ENCODE measurements around the gene PERP.

PERP gene

DNA sequence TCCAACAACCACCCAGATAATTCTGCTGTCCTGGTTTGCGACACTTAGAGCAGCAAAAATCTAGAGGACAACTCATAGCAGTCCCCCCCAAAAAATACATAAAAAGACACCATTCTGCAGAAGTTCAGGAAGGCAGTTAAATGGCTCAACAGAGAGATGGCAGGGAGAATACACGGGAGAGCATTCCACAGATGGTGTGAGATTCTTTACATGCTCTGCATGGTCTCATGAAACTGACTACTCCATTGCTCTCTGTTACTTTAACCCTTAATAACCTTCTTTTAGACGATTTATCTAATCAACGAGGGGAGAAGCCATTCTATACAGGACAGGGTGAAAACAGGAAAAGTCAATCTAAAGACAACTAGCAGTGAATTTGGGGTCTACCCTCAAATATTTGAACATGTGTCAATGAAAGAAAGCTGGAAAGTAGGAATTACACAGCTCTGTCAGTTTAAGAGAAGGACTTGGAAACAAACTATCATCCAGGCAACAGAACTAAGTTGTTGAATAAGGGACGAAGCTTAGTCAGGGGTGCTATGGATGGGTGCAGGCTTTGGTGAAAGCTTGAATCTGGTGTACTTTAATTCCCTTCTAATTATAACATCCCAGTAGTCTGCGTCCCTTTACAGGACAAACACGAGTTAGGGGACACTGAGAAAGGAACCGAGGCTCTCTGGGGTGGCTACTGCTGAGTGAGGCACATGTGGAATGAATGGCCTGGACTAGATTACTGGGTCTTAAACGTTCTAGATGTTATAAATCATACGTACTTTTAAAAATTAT, 5.1 kb downstream of the PERP start:
- CTCF ChIA-PET, result interaction anchor here (1.0 kb wide), 1 partner anchor 98 kb away, joined by 3 read pairs; no protein-coding TSS in a partner anchor
- TF ChIP-seq ZNF544 (tag by site-specific recombination; IDR thresholded peaks at IDR 0.05) (no peak), ZNF248 (tag by site-specific recombination; IDR thresholded peaks at IDR 0.05) (no peak), ZNF777 (tag by site-specific recombination; IDR thresholded peaks at IDR 0.05; ENCODE audit: borderline replicate concordance) (no peak)
- TF ChIP-seq, protein P1, sequence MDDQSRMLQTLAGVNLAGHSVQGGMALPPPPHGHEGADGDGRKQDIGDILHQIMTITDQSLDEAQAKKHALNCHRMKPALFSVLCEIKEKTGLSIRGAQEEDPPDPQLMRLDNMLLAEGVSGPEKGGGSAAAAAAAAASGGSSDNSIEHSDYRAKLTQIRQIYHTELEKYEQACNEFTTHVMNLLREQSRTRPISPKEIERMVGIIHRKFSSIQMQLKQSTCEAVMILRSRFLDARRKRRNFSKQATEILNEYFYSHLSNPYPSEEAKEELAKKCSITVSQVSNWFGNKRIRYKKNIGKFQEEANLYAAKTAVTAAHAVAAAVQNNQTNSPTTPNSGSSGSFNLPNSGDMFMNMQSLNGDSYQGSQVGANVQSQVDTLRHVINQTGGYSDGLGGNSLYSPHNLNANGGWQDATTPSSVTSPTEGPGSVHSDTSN (CRISPR knock-in tag; IDR thresholded peaks at IDR 0.05), result no peak
- no peak overlapping the region for H3K27ac ChIP-seq (ENCODE audit: extremely low read depth, low read depth, low read length)

DNA sequence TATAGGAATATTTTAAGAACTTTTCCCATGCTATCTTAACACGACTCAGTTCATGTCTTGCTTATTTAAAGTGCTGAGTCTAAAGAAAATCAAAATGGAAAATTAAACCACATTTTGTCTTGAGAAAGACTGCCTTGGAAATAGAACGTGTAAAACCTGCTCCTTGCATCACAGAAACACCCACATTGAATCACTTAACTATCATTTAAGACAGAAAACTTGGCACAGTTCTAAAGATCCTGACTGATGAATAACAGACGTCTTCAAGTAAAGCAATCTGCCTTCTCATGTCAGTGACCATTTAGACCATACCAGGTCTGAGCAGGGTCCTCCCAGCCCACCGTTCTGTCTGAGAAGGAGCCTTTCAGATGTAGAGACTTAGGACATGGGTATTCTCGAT, 7.4 kb downstream of the PERP start:
- TF ChIP-seq ZNF280D (tag by site-specific recombination; IDR thresholded peaks at IDR 0.05) (no peak), ZBTB21 (tag by site-specific recombination; IDR thresholded peaks at IDR 0.05) (no peak), ZNF600 (tag by site-specific recombination; IDR thresholded peaks at IDR 0.05) (no peak), ZNF747 (tag by site-specific recombination; IDR thresholded peaks at IDR 0.05) (no peak), ZNF704 (tag by site-specific recombination; IDR thresholded peaks at IDR 0.05) (no peak), BCL11A (tag by site-specific recombination; IDR thresholded peaks at IDR 0.05; ENCODE audit: low read depth) (no peak), ZNF157 (tag by site-specific recombination; IDR thresholded peaks at IDR 0.05) (no peak), ZNF48 (tag by site-specific recombination; IDR thresholded peaks at IDR 0.05) (no peak), WT1 (tag by site-specific recombination; IDR thresholded peaks at IDR 0.05) (no peak), PRDM1 (tag by site-specific recombination; IDR thresholded peaks at IDR 0.05) (no peak), ZNF843 (tag by site-specific recombination; IDR thresholded peaks at IDR 0.05) (no peak), ZNF175 (tag by site-specific recombination; IDR thresholded peaks at IDR 0.05) (no peak), ZBTB48 (tag by site-specific recombination; IDR thresholded peaks at IDR 0.05) (no peak), ZNF221 (tag by site-specific recombination; IDR thresholded peaks at IDR 0.05; ENCODE audit: borderline replicate concordance) (no peak), ZNF121 (tag by site-specific recombination; IDR thresholded peaks at IDR 0.05) (no peak), ZNF830 (tag by site-specific recombination; IDR thresholded peaks at IDR 0.05; ENCODE audit: low read depth) (no peak), ZNF677 (tag by site-specific recombination; IDR thresholded peaks at IDR 0.05) (no peak)
- TF ChIP-seq, protein P2, sequence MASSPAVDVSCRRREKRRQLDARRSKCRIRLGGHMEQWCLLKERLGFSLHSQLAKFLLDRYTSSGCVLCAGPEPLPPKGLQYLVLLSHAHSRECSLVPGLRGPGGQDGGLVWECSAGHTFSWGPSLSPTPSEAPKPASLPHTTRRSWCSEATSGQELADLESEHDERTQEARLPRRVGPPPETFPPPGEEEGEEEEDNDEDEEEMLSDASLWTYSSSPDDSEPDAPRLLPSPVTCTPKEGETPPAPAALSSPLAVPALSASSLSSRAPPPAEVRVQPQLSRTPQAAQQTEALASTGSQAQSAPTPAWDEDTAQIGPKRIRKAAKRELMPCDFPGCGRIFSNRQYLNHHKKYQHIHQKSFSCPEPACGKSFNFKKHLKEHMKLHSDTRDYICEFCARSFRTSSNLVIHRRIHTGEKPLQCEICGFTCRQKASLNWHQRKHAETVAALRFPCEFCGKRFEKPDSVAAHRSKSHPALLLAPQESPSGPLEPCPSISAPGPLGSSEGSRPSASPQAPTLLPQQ (tag by site-specific recombination; IDR thresholded peaks at IDR 0.05), result no peak
- Histone ChIP-seq H3K4me1 (ENCODE audit: control insufficient read depth, insufficient read depth, low read length) (peaks cover 5% of the 10 kb centered on the region), H3K36me3 (ENCODE audit: control insufficient read depth in 2 of 2, insufficient read depth in 1 of 2, low read length in 2 of 2) (peaks cover 1 to 26% of the 10 kb centered on the region in 2 experiments; a peak in 2 of 3 replicates), H3K4me3 (ENCODE audit: low read depth, low read length) (no peak overlapping the region), H3K9me3 (ENCODE audit: control insufficient read depth, insufficient read depth, low read depth, low read length) (no peaks in the 10 kb centered on the region), H3K27ac (ENCODE audit: extremely low read depth, low read depth, low read length) (no peak overlapping the region)
- POLR2A ChIA-PET, result no interaction called here
- CTCF ChIA-PET, result interaction anchor here (1.3 to 1.8 kb wide), 2 partner anchors 15 to 95 kb away, joined by 3 to 8 read pairs; no protein-coding TSS in a partner anchor

More for the DNA sequence above, 5.1 kb downstream of the PERP start:
- H3K9me3 ChIP-seq (ENCODE audit: control insufficient read depth, insufficient read depth, low read depth, low read length), result no peaks in the 10 kb centered on the region
- peaks cover 9% of the 10 kb centered on the region for H3K4me1 ChIP-seq (ENCODE audit: control insufficient read depth, insufficient read depth, low read length)
- no peak overlapping the region for H3K4me3 ChIP-seq (ENCODE audit: low read depth, low read length)
- H3K36me3 ChIP-seq (ENCODE audit: control insufficient read depth in 2 of 2, insufficient read depth in 1 of 2, low read length in 2 of 2), result peaks cover 0 to 8% of the 10 kb centered on the region in 2 experiments; a peak in 1 of 3 replicates
- POLR2A ChIA-PET, result no interaction called here

Measured in HEK293 (cell line).